Hepatocyte (in vitro differentiated cells): ENCODE data around the gene CRACR2B. TPM values are rescaled to one million over a fixed set of nuclear protein-coding genes. Genes with fewer than 3 reads are reported as not detected.

ENCODE experiments used
- DNase-seq: peaks from one replicate; pipeline ENCODE4 v3.0.0-alpha.2; 2016; ENCODE audit warnings: low spot score
- H2AFZ ChIP-seq: fragments of 200-600 bp; sonication (generic); 2 replicates; pipeline ENCODE4 v1.6.0; 2016; ENCODE audit warnings: antibody characterized with exemption, mild to moderate bottlenecking
- H3K27ac ChIP-seq: fragments of 200-600 bp; sonication (generic); 2 replicates; pipeline ENCODE4 v1.5.1; 2016; ENCODE audit warnings: mild to moderate bottlenecking
- H3K27me3 ChIP-seq: fragments of 200-600 bp; sonication (generic); 2 replicates; pipeline ENCODE4 v1.6.1; 2016
- H3K36me3 ChIP-seq: fragments of 200-600 bp; sonication (generic); replicated peaks from 2 replicates; pipeline ENCODE4 v1.5.1; 2016; ENCODE audit warnings: low read depth; ENCODE audit not compliant: insufficient read depth
- H3K4me1 ChIP-seq: fragments of 200-600 bp; sonication (generic); 2 replicates; pipeline ENCODE4 v1.5.1; 2016; ENCODE audit warnings: mild to moderate bottlenecking, moderate library complexity; ENCODE audit not compliant: insufficient read depth
- H3K4me2 ChIP-seq: fragments of 200-600 bp; sonication (generic); 2 replicates; pipeline ENCODE4 v1.6.0; 2016
- H3K4me3 ChIP-seq: fragments of 200-600 bp; sonication (generic); 2 replicates; pipeline ENCODE4 v1.5.1; 2016; ENCODE audit warnings: mild to moderate bottlenecking
- H3K79me2 ChIP-seq: fragments of 200-600 bp; sonication (generic); 2 replicates; pipeline ENCODE4 v1.6.0; 2017; ENCODE audit warnings: mild to moderate bottlenecking
- H3K9me2 ChIP-seq: fragments of 200-600 bp; sonication (generic); replicated peaks from 2 replicates; pipeline ENCODE4 v1.6.0; 2017; ENCODE audit warnings: mild to moderate bottlenecking; ENCODE audit not compliant: insufficient read depth
- H3K9me3 ChIP-seq: fragments of 200-600 bp; sonication (generic); 2 replicates; pipeline ENCODE4 v1.5.1; 2016; ENCODE audit warnings: low read depth, mild to moderate bottlenecking
- H4K20me1 ChIP-seq: fragments of 200-600 bp; sonication (generic); 2 replicates; pipeline ENCODE4 v1.6.0; 2016; ENCODE audit warnings: mild to moderate bottlenecking; ENCODE audit not compliant: insufficient read depth, poor library complexity, severe bottlenecking
- CTCF ChIP-seq: fragments of 200-600 bp; sonication (generic); IDR thresholded peaks from 2 replicates; pipeline ENCODE4 v1.5.1; 2016; ENCODE audit warnings: antibody characterized with exemption, mild to moderate bottlenecking; ENCODE audit not compliant: poor library complexity
- EZH2 ChIP-seq: fragments of 200-600 bp; sonication (generic); IDR thresholded peaks from 2 replicates; pipeline ENCODE4 v1.6.1; 2016; ENCODE audit warnings: antibody characterized with exemption, mild to moderate bottlenecking, borderline replicate concordance
- EZH2phosphoT487 ChIP-seq: fragments of 200-600 bp; sonication (generic); IDR thresholded peaks from one replicate; pipeline ENCODE4 v1.6.1; 2018; ENCODE audit warnings: antibody characterized with exemption, mild to moderate bottlenecking, low read depth, moderate library complexity; ENCODE audit not compliant: unreplicated experiment, severe bottlenecking
- WGBS: methylation state at CpG from one replicate; pipeline ENCODE4 v1.1.6; 2016; ENCODE audit warnings: low lambda C conversion rate; ENCODE audit errors: missing lambda C conversion rate; 5-methylcytosine and 5-hydroxymethylcytosine counted together
- polyA plus RNA-seq: library from polyadenylated mRNA; unstranded; fragments of >200 nt; fragmentation: Nextera tagmentation; extraction: Ambion mirVana; gene quantifications from 2 replicates; pipeline ENCODE4 v1.2.1, GENCODE V29; 2016
- total RNA-seq: library from RNA; depleted of rRNA; stranded (reverse); fragments of >200 nt; gene quantifications from 2 replicates; pipeline ENCODE4 v1.2.3, GENCODE V29; 2014

CRACR2B gene
- total and polyA plus RNA-seq, 2 experiments from 2014 or later: 9.7 to 33.2 TPM

GRCh38 chr11:873706-874105 is 46.0 kb downstream of the CRACR2B start:
- H3K36me3 ChIP-seq: no peaks in the 10 kb centered on the region
- no peaks in the 10 kb centered on the region for H3K9me2 ChIP-seq
- no peaks in the 10 kb centered on the region for H3K27me3 ChIP-seq
- H3K4me3 ChIP-seq: no peak overlapping the region
- H3K79me2 ChIP-seq: no peaks in the 10 kb centered on the region
- H3K4me1 ChIP-seq: no peaks in the 10 kb centered on the region
- 79% methylated on average over 12 of the region's 12 CpGs for WGBS
- no peak for DNase-seq
- TF ChIP-seq EZH2phosphoT487: no peak
- no peak for TF ChIP-seq CTCF
- TF ChIP-seq EZH2: no peak
- H3K27ac ChIP-seq: no peak overlapping the region
- no peaks in the 10 kb centered on the region for H3K9me3 ChIP-seq
- H4K20me1 ChIP-seq: no peaks in the 10 kb centered on the region
- no peak overlapping the region for H2AFZ ChIP-seq
- no peak overlapping the region for H3K4me2 ChIP-seq

GRCh38 chr11:875203-875602 is 47.5 kb downstream of the CRACR2B start:
- Histone ChIP-seq H3K36me3 (no peaks in the 10 kb centered on the region), H4K20me1 (no peaks in the 10 kb centered on the region), H3K4me3 (no peak overlapping the region), H3K79me2 (no peaks in the 10 kb centered on the region), H3K9me3 (no peaks in the 10 kb centered on the region), H3K9me2 (no peaks in the 10 kb centered on the region), H3K27me3 (no peaks in the 10 kb centered on the region), H3K4me2 (no peak overlapping the region), H3K27ac (no peak overlapping the region), H2AFZ (no peak overlapping the region), H3K4me1 (no peaks in the 10 kb centered on the region)
- DNase-seq: no peak
- no peak for TF ChIP-seq CTCF
- no peak for TF ChIP-seq EZH2
- TF ChIP-seq EZH2phosphoT487: no peak
- 96% methylated on average over 16 of the region's 16 CpGs for WGBS

- DNase-seq: no peak
- no peak overlapping the region for H3K27ac ChIP-seq
- TF ChIP-seq EZH2phosphoT487 (no peak), CTCF (no peak), EZH2 (no peak)
- 95% methylated on average over 21 of the region's 21 CpGs for WGBS
- no peak overlapping the region for H3K4me2 ChIP-seq
- no peak overlapping the region for H2AFZ ChIP-seq
- H3K79me2 ChIP-seq: no peaks in the 10 kb centered on the region
- H4K20me1 ChIP-seq: no peaks in the 10 kb centered on the region
- no peaks in the 10 kb centered on the region for H3K4me1 ChIP-seq
- H3K4me3 ChIP-seq: no peak overlapping the region
- no peaks in the 10 kb centered on the region for H3K27me3 ChIP-seq
- no peaks in the 10 kb centered on the region for H3K9me2 ChIP-seq
- no peaks in the 10 kb centered on the region for H3K36me3 ChIP-seq
- H3K9me3 ChIP-seq: no peaks in the 10 kb centered on the region
Observed at GRCh38 chr11:875769-876301, 48.1 kb downstream of the CRACR2B start.
